SIG-M5 (cell line): ENCODE measurements around the gene CHST13.

ENCODE experiments used
- DNase-seq: peaks from one replicate; lab custom pipeline; 2025; lab: John Stamatoyannopoulos, UW

Gene CHST13, protein sequence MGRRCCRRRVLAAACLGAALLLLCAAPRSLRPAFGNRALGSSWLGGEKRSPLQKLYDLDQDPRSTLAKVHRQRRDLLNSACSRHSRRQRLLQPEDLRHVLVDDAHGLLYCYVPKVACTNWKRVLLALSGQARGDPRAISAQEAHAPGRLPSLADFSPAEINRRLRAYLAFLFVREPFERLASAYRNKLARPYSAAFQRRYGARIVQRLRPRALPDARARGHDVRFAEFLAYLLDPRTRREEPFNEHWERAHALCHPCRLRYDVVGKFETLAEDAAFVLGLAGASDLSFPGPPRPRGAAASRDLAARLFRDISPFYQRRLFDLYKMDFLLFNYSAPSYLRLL

GRCh38 chr3:126523745-126524428 is at the start of gene CHST13:
Gene CHST13, plus strand, starts transcription at chr3:126524155. Its CDS starts 178 bp downstream, at chr3:126524333.
- no peak for DNase-seq

- no peak for DNase-seq
Measured at GRCh38 chr3:126474498-126475412, 49.2 kb upstream of the CHST13 start.

- peak; percentile 56 for DNase-seq
Measured at GRCh38 chr3:126475413-126476114, 48.4 kb upstream of the CHST13 start, which contains the start of gene ZXDC. Gene ZXDC, minus strand, starts transcription at chr3:126475891. Its CDS starts 26 bp downstream, at chr3:126475865.

- DNase-seq: no peak
Measured at GRCh38 chr3:126476166-126477060, 47.5 kb upstream of the CHST13 start.

- no peak for DNase-seq
Measured at GRCh38 chr3:126477061-126477380, 46.9 kb upstream of the CHST13 start.

- no peak for DNase-seq
Measured at GRCh38 chr3:126478581-126479310, 45.2 kb upstream of the CHST13 start.

DNA sequence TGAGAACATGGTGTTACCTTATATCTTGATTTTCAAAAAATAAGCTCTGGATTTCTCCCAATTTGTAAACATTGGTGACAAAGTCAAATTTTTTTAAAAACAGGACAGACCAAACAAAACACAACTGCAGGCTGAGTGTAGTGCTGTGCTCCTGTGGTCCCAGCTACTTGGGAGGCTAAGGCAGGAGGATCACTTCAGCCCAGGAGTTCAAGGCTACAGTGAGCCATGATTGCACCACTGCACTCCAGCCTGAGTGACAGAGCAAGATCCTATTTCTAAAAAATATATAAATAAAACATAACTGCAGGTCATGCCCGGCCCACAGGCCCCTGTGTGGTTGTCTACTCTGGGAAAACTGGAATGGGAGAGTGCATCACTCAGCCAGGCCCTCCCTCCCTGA is 44.3 kb upstream of the CHST13 start:
- DNase-seq: no peak

DNA sequence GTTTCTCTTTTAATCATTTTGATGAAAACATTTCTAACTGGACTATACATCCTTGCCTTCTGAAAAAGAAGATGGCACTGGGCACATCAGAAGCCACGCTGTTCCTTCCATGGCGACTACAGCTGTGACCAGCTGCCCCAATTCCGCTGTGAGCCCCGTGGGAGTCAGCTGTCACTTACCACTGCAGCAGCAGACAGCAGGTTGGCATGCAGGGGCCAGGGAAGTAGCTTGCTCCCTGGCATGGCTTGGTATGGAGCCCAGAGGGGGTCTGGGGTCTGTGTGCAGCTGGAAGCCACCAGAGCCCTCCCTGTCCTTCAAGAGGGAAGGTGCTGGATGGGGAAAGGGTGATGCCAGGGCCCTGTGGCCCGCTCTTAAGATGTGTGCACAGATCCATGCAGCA is 43.7 kb upstream of the CHST13 start:
- DNase-seq: no peak

DNA sequence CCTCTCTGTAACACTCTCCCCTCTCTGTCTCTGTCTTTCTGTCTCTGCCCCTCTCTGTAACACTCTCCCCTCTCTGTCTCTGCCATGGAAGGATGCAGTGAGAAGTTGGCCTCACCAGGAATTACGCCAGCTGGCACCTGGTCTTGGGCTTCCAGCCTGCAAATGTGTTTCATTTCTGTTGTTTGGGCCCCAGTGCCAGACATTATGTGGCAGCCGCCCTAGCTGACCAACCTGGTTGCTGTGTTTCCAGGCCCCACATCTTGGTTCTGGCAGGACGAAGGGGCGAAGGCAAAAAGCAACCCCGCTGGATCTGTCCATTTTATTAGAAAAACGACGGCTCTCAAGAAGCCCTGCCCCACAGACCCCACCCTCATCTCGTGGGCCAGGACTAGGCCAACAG is 43.1 kb upstream of the CHST13 start:
- no peak for DNase-seq

- DNase-seq: no peak
Measured at GRCh38 chr3:126481808-126482502, 42.0 kb upstream of the CHST13 start.

- DNase-seq: no peak
Measured at GRCh38 chr3:126482503-126483255, 41.3 kb upstream of the CHST13 start.

DNA sequence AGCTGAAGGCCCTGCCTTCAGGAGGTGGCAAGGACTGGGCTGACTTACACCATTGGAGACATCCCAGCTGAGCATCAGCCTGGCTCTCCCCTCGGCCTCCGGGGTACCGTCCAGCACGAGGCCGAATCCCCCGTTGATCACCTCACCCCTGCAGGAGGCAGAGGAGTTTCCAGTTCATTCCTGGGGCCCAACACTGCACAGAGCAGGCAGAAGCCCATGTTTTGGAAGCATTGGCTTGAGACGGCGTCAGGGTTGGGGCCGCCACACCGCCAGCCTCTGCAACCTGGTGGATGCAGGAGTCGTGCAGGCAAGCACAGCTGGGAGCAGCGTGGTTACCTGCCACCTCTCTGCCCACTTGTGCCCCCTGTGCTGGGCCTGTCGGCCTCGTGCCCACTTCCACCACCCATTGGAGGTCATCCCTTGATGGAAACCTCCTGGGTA is 40.6 kb upstream of the CHST13 start:
- DNase-seq: no peak

- DNase-seq: no peak
Measured at GRCh38 chr3:126484148-126484547, 39.8 kb upstream of the CHST13 start.

DNA sequence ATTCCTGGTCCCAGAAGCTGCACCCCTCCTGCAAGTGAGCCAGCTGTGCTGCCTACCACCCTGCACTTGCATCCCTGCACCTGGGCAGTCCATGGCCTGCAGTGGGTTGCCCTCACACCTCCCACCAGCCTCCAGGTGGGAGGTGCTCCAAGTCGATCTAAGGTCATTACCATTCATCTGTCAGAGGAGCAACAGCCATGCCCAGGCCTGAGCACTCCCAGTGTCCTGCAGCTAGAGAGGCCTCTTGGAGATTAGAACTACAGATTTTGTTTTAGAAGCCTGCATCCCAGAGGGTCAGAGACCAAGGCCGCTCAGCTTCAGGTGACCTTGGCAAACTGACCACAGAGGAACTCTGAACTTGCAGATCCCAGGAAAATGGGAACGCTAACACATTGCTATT is 39.3 kb upstream of the CHST13 start:
- no peak for DNase-seq

DNA sequence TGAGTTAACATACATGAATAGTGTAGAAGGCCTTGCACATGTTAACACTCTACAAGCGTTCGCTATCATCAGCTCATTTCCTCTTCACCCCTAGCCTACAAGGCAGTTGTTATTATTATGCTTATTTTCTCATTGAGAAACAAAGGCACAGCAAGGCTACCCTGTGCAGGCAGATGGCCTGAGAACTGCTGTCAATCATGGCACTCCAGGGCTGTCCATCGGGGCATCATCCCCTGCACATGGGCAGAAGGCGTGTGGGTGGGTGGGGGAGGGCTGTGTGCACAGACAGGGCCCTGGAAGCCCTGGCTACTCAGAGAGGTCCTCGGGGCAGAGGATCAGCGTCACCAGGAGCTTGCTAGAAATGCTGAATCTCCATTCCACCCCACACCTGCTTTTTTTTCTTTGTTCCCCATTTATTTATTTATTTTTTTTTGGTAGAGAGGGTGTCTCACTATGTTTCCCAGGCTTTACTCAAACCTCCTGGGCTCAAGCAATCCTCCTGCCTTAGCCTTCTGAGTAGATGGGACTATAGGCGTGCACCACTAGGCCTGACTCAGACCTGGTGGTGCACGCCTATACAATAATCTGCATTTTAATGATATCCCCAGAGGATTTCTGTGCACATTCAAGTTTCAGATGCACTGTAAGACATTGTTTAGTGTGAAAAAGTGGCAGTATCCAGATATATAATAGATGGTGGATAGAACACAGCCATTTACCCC is 38.6 kb upstream of the CHST13 start:
- DNase-seq: no peak

DNA sequence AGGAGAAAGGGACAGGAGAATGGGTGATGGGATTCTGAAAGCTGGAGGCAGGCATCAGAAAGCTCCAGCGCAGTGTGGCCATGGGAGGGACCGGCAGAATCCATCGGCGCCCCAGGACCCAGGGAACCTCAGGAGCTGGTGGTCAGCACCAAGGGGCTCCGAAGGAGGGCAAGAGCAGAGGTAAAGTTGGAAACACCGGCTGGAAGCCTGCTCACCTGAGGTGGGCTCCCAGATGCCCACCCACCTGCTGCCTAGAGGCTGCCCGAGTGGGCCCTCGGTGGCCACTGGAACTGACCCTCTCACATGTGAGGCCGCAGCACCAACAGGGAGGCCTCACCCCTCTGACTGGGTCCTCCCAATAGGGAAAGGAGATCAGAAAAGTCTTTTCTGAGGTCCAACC is 38.0 kb upstream of the CHST13 start:
- DNase-seq: no peak

DNA sequence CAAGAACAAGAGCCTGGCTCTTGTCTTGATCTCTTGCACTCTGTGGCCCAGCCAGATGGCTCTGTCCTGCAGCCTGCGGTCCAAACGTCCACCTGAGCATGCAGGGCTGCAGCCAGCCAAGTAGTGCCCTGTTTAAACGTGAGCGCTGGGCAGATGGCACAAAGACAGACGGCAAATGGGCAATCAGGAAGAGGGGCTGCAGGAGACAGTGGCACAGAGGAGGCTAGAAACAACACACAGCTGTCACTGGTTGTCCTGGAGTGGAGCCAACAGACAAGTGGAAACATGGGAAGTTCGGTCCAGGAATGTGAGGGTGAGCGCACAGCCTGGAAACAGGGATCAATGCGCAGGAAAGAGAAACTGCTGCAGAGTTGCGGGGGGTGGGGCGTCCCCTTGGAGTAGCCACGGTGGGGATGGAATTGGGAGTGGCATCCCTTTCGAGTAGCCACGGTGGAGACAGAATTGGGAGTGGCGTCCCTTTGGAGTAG is 37.6 kb upstream of the CHST13 start:
- no peak for DNase-seq
